HG03460 (cell line): ENCODE measurements around the gene CSRP1.
A peak's percentile ranks its signal among the peaks of the same experiment; 100 is the strongest.

Source experiments
- ATAC-seq: cut with Tn5 transposase; IDR thresholded peaks from one replicate; pipeline ENCODE4 v1.9.1; 2021; ENCODE audit not compliant: unreplicated experiment

CSRP1 gene

DNA sequence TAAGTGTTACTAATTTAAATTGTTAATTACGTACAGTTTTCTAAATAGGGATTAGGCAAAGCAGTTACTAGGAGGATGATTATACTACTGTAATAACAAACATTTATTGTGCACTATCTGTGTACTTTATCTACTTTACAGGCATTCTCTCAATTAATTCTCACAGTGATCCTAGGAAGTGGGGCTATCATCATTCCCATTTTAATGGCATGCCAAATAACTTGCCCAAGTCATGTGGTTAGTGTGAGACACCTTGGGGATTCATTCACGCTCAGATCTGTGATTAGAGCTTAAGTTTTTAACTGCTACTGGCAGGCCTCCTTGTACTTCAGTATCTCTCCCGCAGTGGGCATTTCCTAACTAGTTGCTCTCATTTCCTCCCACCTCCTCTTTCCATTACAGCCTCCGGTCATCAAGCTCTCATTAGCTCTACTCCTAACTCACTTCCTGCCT is 49.4 kb downstream of the CSRP1 start:
- ATAC-seq, result no peak

DNA sequence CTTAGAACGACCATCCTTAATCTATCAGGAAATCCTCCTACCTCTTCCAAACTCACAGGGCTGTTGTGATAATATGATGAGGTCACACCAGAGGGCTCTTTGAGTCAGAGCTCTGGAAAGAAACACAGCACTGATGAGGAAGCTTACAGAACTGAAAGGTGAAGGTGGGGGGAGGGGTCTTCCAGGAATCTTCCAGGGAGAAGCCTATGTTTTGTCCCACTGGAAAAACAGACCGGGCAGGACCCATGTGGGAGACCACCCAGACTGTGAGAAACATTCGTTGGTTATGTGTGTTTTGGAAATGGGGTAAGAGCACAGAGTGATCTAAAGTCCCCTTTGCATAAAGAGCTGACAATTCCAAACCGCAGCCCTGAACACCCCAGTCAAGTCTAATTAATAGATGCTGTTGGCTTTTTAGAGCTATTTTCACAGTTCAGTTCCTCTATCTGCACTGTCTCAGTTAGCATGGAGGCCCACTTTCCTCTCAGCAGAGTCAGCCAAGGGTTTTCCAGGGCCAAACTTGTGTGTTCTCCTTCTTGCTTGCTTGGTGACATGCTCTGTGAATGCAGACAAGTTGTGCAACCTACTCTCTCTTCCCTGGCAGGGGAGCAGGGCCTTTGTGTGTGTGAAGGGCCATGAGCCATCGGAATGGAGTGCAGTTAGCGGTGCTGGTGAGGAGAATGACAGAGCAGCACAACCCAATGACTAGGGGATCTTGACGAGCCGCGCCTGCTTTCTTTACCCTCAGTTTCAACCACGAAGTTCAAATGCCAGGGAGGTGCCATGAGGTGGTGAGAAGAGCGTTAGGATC is 50.2 kb downstream of the CSRP1 start:
- no peak for ATAC-seq

DNA sequence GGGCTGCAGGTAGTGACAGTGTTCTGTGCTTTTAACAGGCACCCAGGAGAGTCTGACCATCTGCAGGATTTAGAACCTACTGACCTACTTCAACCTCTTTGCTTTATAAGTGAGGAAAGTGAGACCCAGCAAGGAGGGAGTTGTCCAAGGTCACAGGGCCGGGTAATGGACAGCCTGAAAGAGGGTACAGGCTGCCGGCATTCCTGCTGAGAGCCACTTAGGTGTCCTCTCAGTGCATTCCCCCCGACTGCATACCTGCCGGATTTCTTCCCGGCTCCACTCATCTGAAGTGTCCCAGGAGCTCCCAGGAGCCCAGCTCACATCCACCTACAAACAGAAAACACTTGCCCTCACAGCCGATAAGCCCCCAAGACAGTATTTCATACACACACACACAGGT is 51.8 kb downstream of the CSRP1 start:
- no peak for ATAC-seq

DNA sequence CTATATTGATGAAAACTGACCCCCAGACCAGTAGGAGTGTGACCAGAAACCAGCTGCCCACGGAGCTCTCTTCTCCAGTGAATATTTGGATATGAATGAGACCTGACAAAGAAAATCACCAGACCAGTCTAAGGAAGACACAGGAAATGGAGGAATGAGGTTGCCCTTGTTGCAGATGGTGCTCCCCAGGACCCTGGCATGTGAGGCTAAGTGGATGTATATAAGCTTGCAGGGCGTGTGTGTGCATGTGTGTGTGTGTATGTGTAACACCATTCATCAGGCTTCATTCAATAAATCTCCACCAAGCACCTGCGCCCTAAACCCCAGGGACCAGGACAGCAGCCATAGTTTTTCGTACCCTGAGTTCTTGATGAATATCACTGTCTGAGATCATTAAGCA is 52.3 kb downstream of the CSRP1 start:
- no peak for ATAC-seq

DNA sequence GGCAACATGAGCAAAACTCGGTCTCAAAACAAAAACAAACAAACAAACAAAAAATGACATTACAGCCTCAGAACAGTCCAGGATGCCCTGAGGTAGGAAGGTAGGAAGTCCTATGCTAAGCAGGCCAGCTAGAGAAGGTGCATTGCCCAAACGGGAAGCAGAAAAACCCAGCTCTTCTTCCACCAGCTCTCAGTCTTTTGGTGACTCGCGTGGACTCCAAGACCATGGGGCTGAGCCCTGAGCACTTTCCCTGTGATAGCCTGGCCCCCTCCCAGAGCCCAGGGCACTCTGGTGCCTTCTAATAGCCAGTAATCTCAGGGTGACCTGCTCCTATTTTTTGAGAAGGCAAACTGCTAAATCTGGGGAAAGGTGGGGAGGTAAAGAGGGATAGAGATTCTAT is 54.1 kb downstream of the CSRP1 start:
- ATAC-seq, result no peak

DNA sequence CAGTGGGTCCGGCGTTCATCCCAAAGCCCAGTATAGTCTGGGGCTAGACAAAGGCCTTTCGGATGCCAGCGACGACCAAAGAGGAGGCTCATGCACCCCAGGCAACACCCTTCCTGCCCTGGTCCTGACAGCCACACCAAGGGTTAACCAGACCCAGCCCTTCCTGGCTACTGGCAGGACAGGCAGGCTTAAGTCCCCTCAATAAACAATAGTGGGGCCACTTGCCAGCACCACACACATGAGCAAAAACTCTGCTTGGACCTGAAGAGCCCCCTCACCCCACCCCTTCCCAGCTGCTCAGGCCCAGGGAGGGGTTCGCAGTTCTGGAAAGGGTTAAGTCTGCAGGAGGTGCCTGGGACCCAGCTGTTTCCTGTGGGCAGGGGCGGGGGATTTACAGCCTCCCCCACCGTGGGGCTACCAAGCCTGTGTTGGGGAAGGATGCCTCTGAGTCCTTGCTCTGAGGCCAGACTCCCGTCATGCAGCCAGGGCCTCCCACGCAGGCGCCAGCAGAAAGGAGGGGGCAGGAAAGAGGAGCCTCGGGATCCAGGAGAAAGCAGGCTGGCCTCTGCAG is 56.1 kb downstream of the CSRP1 start:
- ATAC-seq, result no peak

DNA sequence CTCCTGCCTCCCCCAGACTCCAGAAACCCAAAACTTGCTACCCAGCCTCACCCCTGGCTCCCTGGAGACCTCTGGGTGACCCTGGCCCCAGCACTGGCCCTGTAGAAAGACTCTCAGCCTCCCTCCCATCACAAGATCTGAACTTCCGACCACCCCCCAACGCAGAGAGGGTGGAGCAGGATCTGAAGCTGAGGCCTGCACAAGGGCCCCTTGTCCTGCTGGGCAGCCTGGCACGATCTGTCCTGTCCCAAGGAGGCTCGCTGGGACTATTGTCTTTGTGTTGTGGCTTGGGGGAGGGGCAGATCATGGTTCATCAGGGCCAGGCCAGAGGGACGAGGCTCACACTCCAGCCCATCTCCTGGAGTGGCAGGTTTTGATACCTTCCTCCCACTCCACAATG is 57.9 kb downstream of the CSRP1 start:
- ATAC-seq, result no peak

DNA sequence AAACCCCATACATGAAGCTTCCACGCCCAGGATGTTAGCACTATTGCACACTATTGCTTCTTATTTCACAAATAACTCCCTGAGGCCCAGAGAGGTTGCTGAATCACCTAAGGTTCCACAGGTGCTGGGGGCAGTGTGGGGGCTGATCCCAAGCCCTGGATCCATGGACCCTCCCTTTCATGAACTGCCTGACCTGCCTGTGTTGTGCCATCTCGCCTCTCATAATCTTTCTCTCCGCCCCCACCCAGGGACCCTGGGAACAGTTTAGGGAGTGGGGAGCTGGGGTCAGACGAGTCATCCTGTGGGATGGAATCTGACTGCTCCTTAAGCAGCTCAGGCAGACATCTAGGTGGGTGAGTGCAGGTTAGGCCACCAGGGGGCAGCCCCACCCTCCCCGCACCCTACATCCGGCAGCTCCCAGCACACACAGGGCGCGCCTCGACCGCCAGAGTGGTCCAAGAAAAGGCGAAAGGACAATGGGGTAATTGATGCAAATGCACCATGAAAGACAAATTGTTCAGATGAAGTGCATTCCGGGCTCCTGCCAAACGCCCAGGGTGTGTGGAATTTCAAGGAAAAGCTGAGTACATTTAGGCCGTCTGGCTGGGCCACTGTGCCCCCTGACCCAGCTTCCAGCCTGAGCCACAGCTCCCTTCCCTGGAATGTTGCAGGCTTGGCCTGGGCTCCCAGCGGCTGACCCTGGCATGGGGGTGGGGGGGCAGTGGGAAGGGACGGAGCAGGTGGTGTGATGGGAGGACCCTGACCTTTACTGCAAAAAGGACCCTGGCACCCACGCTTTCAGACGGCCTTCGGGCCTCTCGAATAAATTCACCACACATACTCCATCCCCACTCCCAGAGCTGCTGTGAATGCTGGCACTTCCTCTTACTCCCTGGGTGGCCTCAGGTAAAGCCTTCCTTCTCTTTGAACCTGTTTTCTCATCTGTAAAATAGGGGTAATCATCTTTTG is 58.7 kb downstream of the CSRP1 start:
- peak; percentile 73 for ATAC-seq

DNA sequence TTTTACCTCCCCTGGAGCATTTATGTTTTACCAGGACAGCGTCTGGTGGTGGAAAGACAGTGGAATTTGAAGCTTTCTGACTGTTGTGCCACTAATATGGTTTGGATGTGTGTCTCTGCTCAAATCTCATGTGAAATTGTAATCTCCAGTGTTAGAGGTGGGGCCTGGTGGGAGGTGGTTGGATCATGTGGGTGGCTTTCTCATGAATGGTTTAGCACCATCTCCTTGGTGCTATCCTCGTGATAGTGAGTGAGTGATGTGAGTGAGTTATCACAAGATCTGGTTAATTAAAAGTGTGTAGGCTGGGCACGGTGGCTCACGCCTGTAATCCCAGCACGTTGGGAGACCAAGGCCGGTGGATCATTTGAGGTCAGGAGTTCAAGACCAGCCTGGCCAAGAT is 61.6 kb downstream of the CSRP1 start:
- no peak for ATAC-seq

DNA sequence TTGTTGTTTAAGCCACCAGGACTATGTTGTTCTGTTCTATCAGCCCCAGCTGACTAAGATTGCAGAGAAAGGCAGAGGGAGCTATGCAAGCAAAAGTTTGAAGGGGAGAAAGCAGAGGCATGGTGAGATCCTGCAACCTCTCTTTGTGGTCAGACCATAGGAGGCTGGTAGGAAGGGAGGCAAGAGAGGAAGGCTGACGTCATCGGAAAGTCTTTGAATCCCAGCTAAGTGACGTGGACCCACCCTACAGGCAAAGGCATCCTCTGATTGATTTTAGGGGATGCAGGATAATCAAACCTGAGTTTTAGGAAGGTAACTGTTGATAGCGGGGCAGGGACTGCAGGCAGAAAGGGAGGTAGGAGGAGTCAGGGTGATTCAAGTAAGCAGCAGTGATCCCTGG is 62.1 kb downstream of the CSRP1 start:
- no peak for ATAC-seq

DNA sequence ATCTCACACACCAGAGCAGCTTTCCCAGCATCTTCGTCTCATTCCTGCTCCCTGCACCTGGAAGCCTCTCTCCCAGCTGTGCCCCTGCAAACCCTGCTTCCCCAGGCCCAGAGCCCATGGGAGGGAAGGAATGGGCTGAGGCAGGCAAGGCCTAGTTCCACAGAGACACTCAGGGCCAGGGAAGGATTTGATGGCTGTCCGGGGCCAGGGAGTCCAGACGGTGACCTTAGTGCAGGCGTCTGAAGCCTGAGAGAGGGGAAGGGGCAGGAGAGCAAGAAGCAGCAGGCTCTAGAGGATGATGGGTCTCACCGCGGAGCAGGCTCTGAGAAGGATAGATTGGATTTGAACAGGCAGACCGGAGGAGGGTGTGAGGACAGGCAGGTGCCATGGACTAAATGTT is 63.2 kb downstream of the CSRP1 start:
- no peak for ATAC-seq

DNA sequence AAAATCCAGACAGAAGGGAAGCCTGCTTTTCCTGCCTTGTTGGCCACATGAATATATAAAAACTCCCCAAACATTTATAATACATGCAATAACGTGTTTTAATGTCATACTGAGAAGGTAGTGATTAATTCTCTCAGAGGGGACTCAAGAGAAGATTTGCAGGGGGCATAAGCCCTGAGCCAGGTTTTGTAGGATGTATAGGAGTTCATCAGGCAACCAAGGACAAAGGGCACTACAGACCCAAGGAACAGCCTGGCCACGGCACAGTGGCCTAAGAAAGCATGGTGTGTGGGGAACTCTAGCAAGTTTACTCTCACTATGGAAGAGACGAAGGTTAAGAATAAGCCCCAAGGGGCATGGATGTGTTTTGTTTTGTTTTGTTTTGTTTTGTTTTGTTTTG is 70.0 kb downstream of the CSRP1 start:
- ATAC-seq, result no peak

DNA sequence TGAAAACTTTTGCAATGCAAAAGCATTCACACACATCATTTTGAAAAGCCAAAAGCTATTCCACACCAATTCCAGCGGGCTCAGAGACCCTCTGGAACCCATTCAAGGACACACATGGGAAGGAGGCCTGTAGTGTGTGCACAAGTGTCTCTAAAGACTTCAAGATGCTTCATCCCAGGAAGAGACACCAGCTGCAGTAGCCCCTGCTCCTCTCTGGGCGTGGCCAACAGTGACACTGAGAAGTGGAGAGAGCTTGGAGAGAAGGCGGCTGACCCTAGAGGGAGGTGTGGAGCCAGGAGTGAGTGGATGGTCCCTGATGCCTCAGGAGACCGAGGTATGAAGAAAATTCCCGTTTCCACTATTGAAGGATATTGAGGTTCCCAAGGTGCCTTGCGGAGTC is 70.5 kb downstream of the CSRP1 start:
- no peak for ATAC-seq

DNA sequence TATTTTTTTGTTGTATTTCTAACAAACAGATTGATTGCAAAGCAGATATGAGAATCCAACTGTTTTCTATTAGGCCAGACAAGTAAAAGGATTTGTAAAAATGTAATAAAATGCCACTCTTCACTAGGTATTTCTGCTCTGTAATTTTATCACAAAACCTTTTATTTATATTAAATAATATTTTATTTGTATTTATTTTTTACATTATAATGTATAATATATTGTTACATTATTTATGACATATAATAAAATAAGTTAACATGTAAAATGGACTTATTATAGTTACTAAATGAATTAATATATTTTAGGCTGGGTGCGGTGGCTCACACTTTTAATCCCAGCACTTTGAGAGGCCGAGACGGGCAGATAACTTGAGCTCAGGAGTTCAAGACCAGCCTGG is 72.7 kb downstream of the CSRP1 start:
- no peak for ATAC-seq

DNA sequence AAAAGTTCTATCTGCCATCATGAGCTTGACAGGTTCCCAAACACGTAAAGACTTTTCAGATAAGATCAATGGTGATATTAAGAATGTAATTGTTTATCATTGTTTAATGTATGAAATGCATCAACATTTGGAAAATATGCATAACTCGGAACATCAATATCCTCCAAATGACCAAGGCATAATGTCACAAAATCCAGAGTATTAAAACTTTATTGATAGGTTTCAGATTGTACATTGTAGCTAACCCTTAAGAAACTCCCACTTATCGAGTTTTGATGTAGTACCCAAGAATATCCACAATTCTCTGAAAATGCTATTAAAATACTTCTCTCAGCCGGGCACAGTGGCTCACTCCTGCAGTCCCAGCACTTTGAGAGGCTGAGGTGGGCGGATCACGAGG is 73.3 kb downstream of the CSRP1 start:
- ATAC-seq, result no peak
